Effector memory CD4-positive, alpha-beta T cell (primary cell): Measurements from ENCODE around the gene ZBTB43.

Experiments
- DNase-seq, 3 donors: peaks; one replicate each; pipeline ENCODE4 v3.0.0-alpha.2; 2020
- H3K27ac ChIP-seq: 2 replicates; pipeline ENCODE4 v1.7.0; 2013; ENCODE audit warnings: mild to moderate bottlenecking, low read length, moderate library complexity; ENCODE audit not compliant: insufficient read depth, poor library complexity, severe bottlenecking
- H3K27me3 ChIP-seq: replicated peaks from 2 replicates; pipeline ENCODE4 v1.7.0; 2013; ENCODE audit warnings: mild to moderate bottlenecking, low read length; ENCODE audit not compliant: insufficient read depth, control insufficient read depth, poor library complexity, severe bottlenecking
- H3K36me3 ChIP-seq: 2 replicates; pipeline ENCODE4 v1.7.0; 2013; ENCODE audit warnings: mild to moderate bottlenecking, low read length, moderate library complexity; ENCODE audit not compliant: control insufficient read depth, insufficient read depth
- H3K4me1 ChIP-seq: 2 replicates; pipeline ENCODE4 v1.7.0; 2013; ENCODE audit warnings: low read length, mild to moderate bottlenecking; ENCODE audit not compliant: control insufficient read depth, insufficient read depth, poor library complexity, severe bottlenecking
- H3K4me3 ChIP-seq: 2 replicates; pipeline ENCODE4 v1.7.0; 2013; ENCODE audit warnings: low read length, low read depth, mild to moderate bottlenecking; ENCODE audit not compliant: insufficient read depth, poor library complexity, severe bottlenecking
- H3K9me3 ChIP-seq: 2 replicates; pipeline ENCODE4 v1.7.0; 2013; ENCODE audit warnings: mild to moderate bottlenecking, low read length, moderate library complexity; ENCODE audit not compliant: control insufficient read depth

The ZBTB43 gene

DNA sequence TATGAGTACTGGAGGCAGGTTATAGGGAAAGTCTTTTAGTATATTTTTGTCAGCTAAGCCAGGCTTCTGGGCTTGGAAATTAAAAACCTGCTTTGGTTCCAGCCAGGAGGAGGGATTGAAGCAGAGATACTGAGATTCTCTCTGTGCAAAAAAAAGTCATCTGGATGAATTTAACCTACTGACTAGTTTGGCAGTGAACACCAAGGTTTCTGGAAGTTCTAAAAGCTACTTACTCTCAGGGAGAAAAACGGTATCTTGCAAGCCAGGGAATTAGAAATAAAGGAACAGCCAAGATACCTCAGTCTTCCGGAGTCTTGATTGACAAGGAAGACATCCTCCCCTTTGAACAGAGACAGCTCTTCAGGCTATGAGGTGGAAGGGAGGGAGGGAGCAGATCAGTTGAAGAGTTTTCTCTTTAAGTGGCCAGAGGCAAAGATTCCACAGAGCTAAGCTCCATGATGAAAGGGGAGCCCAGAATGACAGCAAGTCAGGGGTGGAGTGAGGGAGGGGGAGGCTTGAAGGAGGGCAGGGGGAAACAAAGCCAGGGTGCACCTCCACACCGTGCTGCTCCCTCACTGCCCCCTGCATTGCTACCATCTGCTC is 47.3 kb downstream of the ZBTB43 start:
- peaks cover 4% of the 10 kb centered on the region for H3K27me3 ChIP-seq
- no peak for DNase-seq
- no peaks in the 10 kb centered on the region for H3K4me1 ChIP-seq
- H3K27ac ChIP-seq, result no peak overlapping the region
- H3K4me3 ChIP-seq, result no peak overlapping the region
- H3K9me3 ChIP-seq, result no peaks in the 10 kb centered on the region
- no peaks in the 10 kb centered on the region for H3K36me3 ChIP-seq

DNA sequence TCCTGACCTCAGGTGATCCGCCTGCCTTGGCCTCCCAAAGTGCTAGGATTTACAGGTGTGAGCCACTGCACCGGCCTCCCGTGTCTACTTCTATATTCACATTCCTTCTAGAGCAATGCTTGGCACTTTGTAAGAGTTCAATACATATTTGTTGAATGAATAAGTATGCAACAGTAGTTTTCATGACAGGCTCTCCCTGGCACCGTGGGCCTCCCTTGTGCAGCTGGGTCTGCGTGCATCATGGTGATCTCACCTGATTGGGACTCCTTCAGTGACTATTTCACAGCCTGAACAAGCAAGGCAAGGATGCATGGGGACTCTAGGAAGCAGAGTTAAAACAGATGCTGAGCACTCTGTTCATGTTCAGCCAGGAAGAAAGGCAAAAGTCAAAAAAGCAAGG is 48.8 kb downstream of the ZBTB43 start:
- no peak overlapping the region for H3K27ac ChIP-seq
- H3K36me3 ChIP-seq, result no peaks in the 10 kb centered on the region
- no peak for DNase-seq
- no peaks in the 10 kb centered on the region for H3K4me1 ChIP-seq
- H3K4me3 ChIP-seq, result no peak overlapping the region
- peaks cover 4% of the 10 kb centered on the region for H3K27me3 ChIP-seq
- no peaks in the 10 kb centered on the region for H3K9me3 ChIP-seq

DNA sequence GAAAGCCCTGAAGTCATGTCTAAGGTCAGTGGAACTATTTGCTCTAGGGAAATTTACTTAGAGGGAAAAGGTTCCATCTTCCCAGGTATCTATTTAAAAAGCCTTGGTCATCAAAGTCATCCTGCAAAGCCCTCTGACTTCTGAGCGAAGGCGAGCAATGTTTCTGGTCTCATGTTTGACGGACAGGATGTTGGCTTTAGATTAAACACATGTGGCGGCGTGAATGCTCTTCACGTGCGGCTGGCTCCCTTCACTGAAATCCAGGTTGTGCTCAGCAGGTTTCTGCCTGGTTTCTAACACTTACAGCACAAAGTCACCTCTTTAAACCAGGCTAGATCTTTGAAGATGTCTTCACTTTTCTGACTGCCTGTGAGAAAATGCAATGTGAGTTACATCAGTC is 49.9 kb downstream of the ZBTB43 start:
- Histone ChIP-seq H3K27ac (no peak overlapping the region), H3K4me3 (no peak overlapping the region), H3K4me1 (peaks cover 2% of the 10 kb centered on the region), H3K27me3 (peaks cover 4% of the 10 kb centered on the region), H3K36me3 (no peaks in the 10 kb centered on the region), H3K9me3 (no peaks in the 10 kb centered on the region)
- no peak for DNase-seq

DNA sequence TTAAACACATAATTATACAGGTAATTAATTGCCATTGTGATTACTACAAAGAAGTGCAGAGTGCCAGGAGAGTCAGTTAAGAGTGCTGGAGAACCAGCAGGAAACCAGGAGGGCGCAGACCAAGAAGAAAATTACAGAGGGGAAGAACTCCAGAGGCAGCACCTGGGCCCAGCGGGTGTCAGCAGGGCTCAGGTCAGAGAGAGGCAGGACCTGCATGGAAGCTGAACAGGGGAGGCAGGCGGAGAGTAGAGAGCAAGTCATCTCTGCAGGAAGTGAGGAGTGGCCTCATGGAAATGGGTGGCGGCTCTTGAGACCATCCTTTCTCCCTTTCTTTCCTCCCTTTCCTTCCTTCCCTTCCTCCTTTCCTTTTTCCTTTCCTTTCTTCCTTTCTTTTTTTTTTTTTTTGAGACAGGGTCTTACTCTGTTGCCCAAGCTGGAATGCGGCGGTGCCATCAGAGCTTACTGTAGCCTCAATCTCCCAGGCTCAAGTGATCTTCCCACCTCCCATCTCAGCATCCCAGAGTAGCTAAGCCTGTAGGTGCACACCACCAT is 51.6 kb downstream of the ZBTB43 start:
- Histone ChIP-seq H3K9me3 (no peaks in the 10 kb centered on the region), H3K4me3 (no peak overlapping the region), H3K4me1 (peaks cover 10% of the 10 kb centered on the region), H3K27me3 (no peaks in the 10 kb centered on the region), H3K27ac (no peak overlapping the region), H3K36me3 (no peaks in the 10 kb centered on the region)
- no peak for DNase-seq

DNA sequence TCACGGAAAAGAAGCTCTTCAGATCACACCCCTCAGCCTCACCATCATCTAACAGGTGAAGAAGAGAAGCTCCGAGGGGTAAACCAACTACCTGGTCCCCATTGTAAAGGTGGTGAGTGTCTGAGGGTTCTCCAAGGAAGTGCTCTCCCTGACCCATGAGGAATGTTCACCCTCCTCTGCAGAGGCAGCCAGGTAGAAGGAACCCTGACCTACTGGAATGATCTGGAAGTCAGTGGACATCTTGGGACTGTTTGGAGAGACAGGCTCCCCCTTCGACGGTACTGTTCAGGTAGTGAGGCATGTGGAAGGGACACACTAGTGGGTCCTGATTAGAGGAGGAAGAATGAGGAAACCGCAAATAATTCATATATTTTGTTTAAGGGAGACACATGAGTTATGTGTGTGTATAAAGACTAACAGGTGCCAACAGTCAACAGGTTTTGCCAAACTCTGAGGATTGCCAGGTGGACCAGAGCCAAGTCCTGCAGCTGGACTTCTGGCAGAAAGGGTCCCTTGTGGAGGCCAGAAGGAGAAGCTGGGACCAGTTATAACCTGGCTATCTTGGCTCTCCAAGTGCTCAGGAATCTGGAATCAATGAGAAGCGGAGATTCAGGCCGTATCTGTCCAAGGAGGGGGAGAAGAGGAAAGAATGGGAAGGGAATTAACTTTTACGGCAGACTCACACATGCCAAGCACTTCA is 52.6 kb downstream of the ZBTB43 start:
- peaks cover 13% of the 10 kb centered on the region for H3K4me1 ChIP-seq
- H3K27ac ChIP-seq, result no peak overlapping the region
- no peaks in the 10 kb centered on the region for H3K36me3 ChIP-seq
- H3K27me3 ChIP-seq, result no peaks in the 10 kb centered on the region
- no peak for DNase-seq
- H3K4me3 ChIP-seq, result no peak overlapping the region
- H3K9me3 ChIP-seq, result no peaks in the 10 kb centered on the region

DNA sequence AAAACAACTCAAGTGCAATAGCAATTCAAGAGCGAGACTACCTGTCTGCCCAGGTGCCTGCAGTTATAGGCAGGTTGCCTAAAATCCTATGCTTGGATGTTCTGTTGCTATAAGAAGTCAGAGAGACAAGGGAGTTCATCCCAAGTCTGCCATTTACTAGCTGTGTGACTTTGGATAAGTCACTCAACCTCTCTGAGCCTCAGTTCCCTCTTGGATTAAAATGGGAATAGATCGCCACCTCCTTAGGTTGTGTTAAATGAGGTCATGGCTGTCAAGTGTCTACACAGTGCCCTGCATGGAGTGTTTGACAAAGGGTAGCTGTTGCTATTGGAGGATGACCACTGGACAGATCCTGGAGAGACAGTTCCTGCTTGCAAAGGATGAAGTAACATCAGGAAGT is 54.3 kb downstream of the ZBTB43 start:
- Histone ChIP-seq H3K27me3 (no peaks in the 10 kb centered on the region), H3K4me3 (no peak overlapping the region), H3K27ac (no peak overlapping the region), H3K9me3 (no peaks in the 10 kb centered on the region), H3K4me1 (peaks cover 13% of the 10 kb centered on the region), H3K36me3 (no peaks in the 10 kb centered on the region)
- no peak for DNase-seq

DNA sequence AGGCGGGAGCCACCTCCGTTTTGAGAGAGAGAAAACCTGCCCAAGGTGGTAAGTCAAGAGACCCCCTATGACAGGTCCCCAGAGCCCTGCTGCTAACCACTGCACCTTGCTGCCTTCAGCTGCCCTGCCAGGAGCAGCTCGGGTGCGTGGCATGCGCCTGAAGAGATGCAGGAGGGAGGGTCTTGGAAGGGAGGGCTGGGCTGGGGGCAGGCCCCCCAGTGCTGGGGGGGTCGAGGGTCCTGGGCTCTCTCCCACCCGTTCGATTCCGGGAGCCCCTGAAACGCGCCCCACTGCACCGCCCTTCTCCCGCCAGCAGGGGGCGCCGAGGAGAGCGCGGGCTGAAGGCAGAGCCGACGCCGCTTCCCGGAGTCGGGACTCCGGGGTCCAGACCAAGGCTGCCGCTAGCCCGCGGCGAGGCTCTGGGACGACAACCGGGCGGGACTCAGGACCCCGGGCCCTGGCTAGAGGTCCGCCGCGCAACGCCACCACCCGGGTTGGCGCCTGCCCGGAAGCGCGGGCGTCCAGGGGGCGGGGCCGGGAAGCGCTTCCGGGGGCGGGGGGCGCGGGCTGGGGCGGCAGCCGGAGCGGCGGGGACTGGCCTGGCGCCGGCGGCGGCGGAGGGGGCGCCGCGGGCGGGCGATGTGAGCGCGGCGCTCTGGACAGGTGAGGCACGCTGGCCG is 55.4 kb downstream of the ZBTB43 start, which contains the start of gene ZBTB34:
ZBTB34 (plus strand) TSS at position 563 of the 680 bp plus-strand sequence. CDS start 18,761 bp downstream, outside the sequence.
- Histone ChIP-seq H3K9me3 (no peaks in the 10 kb centered on the region), H3K36me3 (no peaks in the 10 kb centered on the region), H3K27ac (peak within 1 kb of the TSS; percentile 79), H3K27me3 (no peaks in the 10 kb centered on the region), H3K4me1 (peaks cover 13% of the 10 kb centered on the region), H3K4me3 (peak within 1 kb of the TSS; percentile 79)
- peak; percentile 51 to 64 (median 58) for DNase-seq

DNA sequence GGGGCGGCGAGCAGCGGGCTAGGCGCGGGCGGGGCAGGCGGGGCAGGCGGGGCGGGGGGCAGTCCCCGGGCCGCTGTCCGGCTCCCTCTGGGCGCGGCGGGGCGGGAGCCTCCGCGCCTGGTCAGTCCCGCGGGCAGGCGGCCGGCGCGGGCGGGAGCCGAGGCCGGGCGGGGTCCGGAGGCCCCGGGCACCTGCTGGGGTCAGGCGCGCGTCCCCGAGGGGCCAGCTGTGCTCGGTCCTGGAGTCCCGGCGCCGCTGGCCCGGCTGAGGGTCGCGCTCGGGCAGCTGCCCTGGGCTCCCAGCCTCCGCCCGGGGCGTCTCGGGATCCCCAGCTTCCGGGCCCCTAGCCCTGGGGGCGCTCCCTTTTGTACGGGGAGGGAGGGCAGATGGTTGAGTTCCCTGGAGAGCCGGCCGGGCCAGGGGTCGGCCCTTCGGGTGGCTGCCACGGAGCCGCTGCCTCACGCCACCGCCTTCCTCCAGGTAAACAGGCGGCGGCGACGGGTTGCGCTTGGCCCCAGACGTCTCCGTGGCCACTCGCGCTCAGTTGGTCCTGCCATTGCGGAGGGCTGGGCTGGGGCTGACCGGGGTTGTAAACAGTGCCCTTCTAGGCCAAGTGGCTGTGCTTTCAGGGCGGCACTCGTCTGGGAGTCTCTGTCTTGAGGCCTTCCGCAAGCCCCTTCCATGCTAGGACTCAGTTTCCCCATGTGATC is 56.1 kb downstream of the ZBTB43 start:
- DNase-seq, result no peak
- no peaks in the 10 kb centered on the region for H3K9me3 ChIP-seq
- peak overlapping the region; percentile 67 for H3K4me3 ChIP-seq
- peaks cover 13% of the 10 kb centered on the region for H3K4me1 ChIP-seq
- H3K36me3 ChIP-seq, result no peaks in the 10 kb centered on the region
- H3K27ac ChIP-seq, result peak overlapping the region; percentile 36
- no peaks in the 10 kb centered on the region for H3K27me3 ChIP-seq

DNA sequence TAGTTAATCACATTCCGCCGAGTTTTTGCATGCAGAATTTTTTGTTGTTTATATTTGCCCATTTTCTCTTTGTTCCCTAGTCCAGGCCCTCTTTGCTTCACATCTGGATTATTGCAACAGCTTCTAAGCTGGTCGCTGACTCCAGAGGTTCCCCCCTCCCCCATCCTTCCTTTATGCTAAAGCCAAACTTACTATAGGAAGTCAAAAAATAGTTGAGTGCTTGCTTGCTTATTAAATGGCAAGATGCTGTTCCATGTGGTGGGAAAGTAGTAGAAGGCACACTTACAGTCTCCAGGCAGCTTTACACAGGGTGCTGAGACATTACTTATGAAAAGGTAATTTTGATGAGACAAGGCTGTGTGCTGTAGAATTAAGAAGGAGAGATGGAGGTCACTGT is 56.9 kb downstream of the ZBTB43 start:
- H3K27me3 ChIP-seq, result no peaks in the 10 kb centered on the region
- no peaks in the 10 kb centered on the region for H3K36me3 ChIP-seq
- H3K27ac ChIP-seq, result no peak overlapping the region
- H3K4me1 ChIP-seq, result peaks cover 13% of the 10 kb centered on the region
- no peaks in the 10 kb centered on the region for H3K9me3 ChIP-seq
- H3K4me3 ChIP-seq, result peak overlapping the region; percentile 67
- no peak for DNase-seq
